HL-60 (cell line): Measurements from ENCODE around the gene YTHDF1.
A peak's percentile ranks its signal among the peaks of the same experiment; 100 is the strongest.

ENCODE experiments used
- CTCF ChIP-seq: IDR thresholded peaks from one replicate; pipeline ENCODE4 v1.5.1; 2011; ENCODE audit warnings: low read length, control low read depth, inconsistent platforms; ENCODE audit not compliant: insufficient read depth
- POLR2AphosphoS5 ChIP-seq: IDR thresholded peaks from 2 replicates; pipeline ENCODE4 v1.6.1; 2012; ENCODE audit warnings: low read depth
- SPI1 ChIP-seq: IDR thresholded peaks from 2 replicates; pipeline ENCODE4 v1.6.1; 2012; ENCODE audit warnings: low read depth, mild to moderate bottlenecking, borderline replicate concordance

DNA sequence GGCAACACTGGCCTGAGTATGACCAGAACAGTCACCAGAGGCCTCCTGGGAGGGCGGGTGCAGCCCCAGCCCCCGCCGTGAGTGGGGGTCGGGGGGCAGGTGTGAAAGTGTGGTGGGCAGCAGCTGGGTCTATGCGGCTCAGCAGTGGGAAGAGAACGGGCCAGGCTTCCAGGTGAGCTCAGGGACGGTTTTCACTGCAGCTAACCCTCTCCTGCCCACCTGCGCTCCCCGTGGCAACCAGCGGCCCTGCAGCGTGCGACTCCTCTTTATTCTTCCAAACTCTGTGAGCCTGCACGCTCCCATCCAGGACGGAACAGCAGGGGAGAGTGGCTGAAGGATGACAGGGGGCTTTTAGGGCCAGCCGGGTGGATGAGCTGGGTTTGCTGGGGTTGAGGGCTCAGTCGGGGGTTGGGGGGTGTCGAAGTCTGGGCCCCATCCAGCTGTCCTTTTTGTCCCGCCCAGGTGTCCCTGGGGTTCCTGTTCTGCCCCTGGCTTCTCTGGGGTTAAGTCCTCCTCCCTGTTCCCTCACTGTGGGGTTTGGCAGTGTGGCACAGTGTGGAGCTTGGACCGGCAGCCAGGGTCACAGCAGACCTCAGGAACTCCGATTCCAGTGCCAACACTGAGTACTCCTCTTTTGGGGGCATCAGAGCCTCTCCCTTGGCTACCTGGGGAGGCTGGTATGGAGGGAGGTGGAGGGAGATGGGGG, 18.9 kb upstream of the YTHDF1 start:
- TF ChIP-seq CTCF (peak; percentile 4), POLR2AphosphoS5 (no peak), SPI1 (no peak)
